Thyroid gland (tissue), 4 donors: ENCODE data around the gene PNLIPRP3. TPM values are rescaled to one million over a fixed set of nuclear protein-coding genes. Genes with fewer than 3 reads are reported as not detected.
A peak's percentile ranks its signal among the peaks of the same experiment; 100 is the strongest.

Experiments
- DNase-seq, 2 donors: peaks; one replicate each; pipeline ENCODE4 v3.0.0-alpha.2; 2019
- H3K27ac ChIP-seq, 3 donors: fragments of 200-600 bp; sonication (generic); 1 replicate in 2 of 3; 2 replicates in 1 of 3; pipeline ENCODE4 v1.5.1; 2016 to 2019; ENCODE audit warnings: mild to moderate bottlenecking in 1 of 3, moderate library complexity in 1 of 3
- H3K27me3 ChIP-seq: fragments of 200-600 bp; sonication (generic); one replicate; pipeline ENCODE4 v1.5.1; 2019
- H3K36me3 ChIP-seq, 2 donors: fragments of 200-600 bp; sonication (generic); one replicate each; pipeline ENCODE4 v1.5.1; 2016 to 2019
- H3K4me1 ChIP-seq, 2 donors: fragments of 200-600 bp; sonication (generic); one replicate each; pipeline ENCODE4 v1.5.1; 2017 to 2019
- H3K4me3 ChIP-seq, 3 donors: fragments of 200-600 bp; sonication (generic); replicated peaks in 1 of 3; 1 replicate in 2 of 3; 2 replicates in 1 of 3; pipeline ENCODE4 v1.5.1; 2016; ENCODE audit warnings: mild to moderate bottlenecking in 1 of 3
- H3K9me3 ChIP-seq: fragments of 200-600 bp; sonication (generic); one replicate; pipeline ENCODE4 v1.5.1; 2017
- POLR2A ChIP-seq, 2 donors: fragments of 450-650 bp; IDR thresholded peaks; one replicate each; pipeline ENCODE4 v1.6.1; 2017; ENCODE audit warnings: antibody characterized with exemption in 2 of 2, mild to moderate bottlenecking in 2 of 2, moderate library complexity in 1 of 2
- WGBS, 2 donors: methylation state at CpG; one replicate each; pipeline ENCODE4 v1.1.5; 2017; 5-methylcytosine and 5-hydroxymethylcytosine counted together
- intact Hi-C: fragments of 100-400 bp; cut with DNase I; formaldehyde crosslinking; loops from one replicate; pipeline ENCODE4 v1.15.1; 2023
- total RNA-seq, 4 donors: library from RNA; depleted of rRNA; stranded (reverse); fragments of >200 nt; gene quantifications; one replicate each; pipeline ENCODE4 v1.2.3, GENCODE V29; 2016
- TF ChIP-seq, protein P1 (sequence below), 6 experiments: fragments of 200-600 bp in 3 of 6; fragments of 450-650 bp in 3 of 6; sonication (generic) in 3 of 6; IDR thresholded peaks; one replicate each; pipeline ENCODE4 v1.5.1; 2016 to 2019; ENCODE audit warnings: antibody characterized with exemption in 6 of 6, mild to moderate bottlenecking in 2 of 6, inconsistent platforms in 1 of 6, moderate library complexity in 1 of 6

PNLIPRP3 gene
- total RNA-seq, 4 donors from 2014 or later: 0.11 to 0.46 (median 0.27) TPM; not detected in 1

DNA sequence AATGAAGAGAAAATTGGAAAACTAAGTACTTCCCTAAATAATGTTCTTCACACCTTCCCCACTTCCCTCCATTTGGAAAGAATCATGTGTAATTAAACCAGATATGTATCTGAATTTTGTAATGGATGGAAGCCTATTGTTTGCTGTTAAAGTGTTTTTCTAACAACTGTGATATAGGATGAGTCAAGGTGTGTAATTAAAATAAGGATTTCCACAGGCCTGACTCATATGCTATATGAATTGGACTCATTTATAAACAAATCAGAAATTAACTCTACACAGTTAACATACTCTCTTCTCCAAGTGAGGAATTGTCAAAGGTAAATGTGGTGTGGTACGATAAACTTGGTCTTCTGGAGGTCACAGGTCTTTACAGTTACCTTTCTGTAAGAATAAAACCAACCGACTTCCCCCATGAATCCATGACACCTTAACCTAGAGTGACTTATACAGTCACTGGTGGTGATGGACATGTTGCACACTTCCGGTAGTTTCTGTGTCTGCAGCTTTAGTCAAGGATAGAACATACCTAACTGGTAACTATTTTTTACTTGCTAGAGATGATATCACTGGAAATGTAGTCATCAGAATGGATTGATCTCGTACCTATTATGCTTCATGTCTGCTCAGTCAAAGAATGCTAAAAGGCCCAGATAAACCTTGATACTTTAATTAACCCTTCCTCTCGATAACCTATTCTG lies 12.8 kb downstream of the PNLIPRP3 start:
- H3K27ac ChIP-seq: no peak overlapping the region
- intact Hi-C loops: no loop called here
- H3K9me3 ChIP-seq: no peaks in the 10 kb centered on the region
- TF ChIP-seq POLR2A (IDR thresholded peaks at IDR 0.05): no peak
- TF ChIP-seq, protein P1, sequence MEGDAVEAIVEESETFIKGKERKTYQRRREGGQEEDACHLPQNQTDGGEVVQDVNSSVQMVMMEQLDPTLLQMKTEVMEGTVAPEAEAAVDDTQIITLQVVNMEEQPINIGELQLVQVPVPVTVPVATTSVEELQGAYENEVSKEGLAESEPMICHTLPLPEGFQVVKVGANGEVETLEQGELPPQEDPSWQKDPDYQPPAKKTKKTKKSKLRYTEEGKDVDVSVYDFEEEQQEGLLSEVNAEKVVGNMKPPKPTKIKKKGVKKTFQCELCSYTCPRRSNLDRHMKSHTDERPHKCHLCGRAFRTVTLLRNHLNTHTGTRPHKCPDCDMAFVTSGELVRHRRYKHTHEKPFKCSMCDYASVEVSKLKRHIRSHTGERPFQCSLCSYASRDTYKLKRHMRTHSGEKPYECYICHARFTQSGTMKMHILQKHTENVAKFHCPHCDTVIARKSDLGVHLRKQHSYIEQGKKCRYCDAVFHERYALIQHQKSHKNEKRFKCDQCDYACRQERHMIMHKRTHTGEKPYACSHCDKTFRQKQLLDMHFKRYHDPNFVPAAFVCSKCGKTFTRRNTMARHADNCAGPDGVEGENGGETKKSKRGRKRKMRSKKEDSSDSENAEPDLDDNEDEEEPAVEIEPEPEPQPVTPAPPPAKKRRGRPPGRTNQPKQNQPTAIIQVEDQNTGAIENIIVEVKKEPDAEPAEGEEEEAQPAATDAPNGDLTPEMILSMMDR (IDR thresholded peaks at IDR 0.05): no peak
- no peaks in the 10 kb centered on the region for H3K36me3 ChIP-seq
- WGBS, 2 donors: 87 to 91% methylated on average over 5 of the region's 5 CpGs
- H3K4me3 ChIP-seq: no peak overlapping the region
- no peaks in the 10 kb centered on the region for H3K27me3 ChIP-seq
- no peaks in the 10 kb centered on the region for H3K4me1 ChIP-seq
- no peak for DNase-seq

DNA sequence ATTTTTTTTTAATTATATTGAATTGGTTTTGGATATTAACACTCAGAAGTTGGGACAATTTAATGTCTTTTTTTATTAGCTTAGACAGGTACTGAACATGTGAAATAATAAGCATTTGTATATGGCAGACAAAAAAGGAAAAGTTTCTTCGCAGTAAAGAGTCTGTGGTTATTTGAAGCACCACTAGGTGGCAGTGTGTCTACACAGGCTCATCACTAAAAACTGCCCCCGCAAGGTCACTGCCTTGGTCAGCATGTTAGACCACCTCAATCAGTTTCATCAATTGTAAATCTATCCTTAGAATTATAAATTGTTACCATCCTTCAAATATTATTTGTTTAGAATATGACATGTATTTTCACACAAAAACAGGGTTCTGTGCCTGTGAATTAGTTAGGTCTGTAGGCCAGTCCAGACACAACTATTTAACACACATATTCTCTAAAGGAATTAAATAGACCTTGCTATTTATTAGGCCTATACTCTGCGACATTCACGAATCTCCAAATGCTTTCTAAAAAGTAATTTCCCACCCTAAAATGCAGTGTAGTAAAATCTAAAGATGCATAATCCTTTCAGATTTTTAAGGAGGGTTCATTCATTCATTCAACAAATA lies 17.0 kb downstream of the PNLIPRP3 start:
- Histone ChIP-seq H3K27me3 (no peaks in the 10 kb centered on the region), H3K27ac (no peak overlapping the region), H3K36me3 (no peaks in the 10 kb centered on the region), H3K4me1 (no peaks in the 10 kb centered on the region), H3K9me3 (no peaks in the 10 kb centered on the region), H3K4me3 (no peak overlapping the region)
- DNase-seq: no peak
- TF ChIP-seq, protein P1 (IDR thresholded peaks at IDR 0.05): peak in 5 of 6 experiments; percentile 19 to 76 (median 28)
- TF ChIP-seq POLR2A (IDR thresholded peaks at IDR 0.05): no peak
- intact Hi-C loops: no loop called here
- 51 to 55% methylated on average over 4 of the region's 4 CpGs for WGBS, 2 donors

DNA sequence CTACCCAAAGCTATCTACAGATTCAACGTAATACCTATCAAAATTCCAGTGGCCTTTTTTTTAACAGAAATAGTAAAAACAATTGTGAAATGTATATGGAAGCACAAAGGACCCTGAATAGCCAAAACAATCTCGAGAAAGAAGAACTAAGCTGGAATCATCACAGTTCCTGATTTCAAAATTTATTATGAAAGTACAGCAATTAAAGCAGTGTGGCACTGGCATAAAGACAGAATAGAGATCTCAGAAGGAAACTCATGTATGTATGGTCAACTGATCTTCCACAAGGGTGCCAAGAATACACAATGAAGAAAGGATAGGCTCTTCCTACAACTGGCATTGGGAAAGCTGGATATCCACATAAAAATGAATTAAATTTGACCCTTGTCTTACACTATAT lies 23.2 kb downstream of the PNLIPRP3 start:
- no peaks in the 10 kb centered on the region for H3K36me3 ChIP-seq
- H3K27ac ChIP-seq: no peak overlapping the region
- no peak overlapping the region for H3K4me3 ChIP-seq
- H3K9me3 ChIP-seq: no peaks in the 10 kb centered on the region
- no peak for DNase-seq
- TF ChIP-seq, protein P1 (IDR thresholded peaks at IDR 0.05): no peak
- TF ChIP-seq POLR2A (IDR thresholded peaks at IDR 0.05): no peak
- intact Hi-C loops: no loop called here
- WGBS, 2 donors: 84 to 85% methylated on average over 2 of the region's 2 CpGs
- H3K27me3 ChIP-seq: no peaks in the 10 kb centered on the region
- H3K4me1 ChIP-seq: no peaks in the 10 kb centered on the region

DNA sequence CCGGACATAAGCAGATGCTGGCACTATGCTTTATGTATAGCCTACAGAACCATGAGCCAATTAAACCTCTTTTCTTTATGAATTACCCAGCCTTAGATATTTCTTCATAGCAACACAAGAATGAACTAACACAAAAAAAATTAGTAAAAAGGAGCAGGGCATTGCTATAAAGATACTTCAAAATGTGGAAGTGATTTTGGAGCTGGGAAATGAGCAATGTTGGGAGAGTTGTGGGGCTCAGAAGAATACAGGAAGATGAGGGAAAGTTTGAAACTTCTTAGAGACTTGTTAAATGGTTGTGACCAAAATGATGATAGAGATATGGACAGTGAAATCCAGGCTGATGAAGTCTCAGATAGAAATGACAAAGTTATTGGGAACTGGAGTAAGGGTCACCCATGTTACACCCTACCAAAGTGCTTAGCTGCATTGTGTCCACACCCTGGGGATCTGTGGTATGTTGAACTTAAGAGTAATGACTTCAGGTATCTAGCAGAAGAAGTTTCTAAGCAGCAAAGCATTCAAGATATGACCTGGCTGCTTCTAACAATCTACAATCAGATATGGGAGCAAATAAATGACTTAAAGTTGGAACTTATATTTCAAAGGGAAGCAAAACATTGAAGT lies 24.2 kb downstream of the PNLIPRP3 start:
- Histone ChIP-seq H3K36me3 (no peaks in the 10 kb centered on the region), H3K27me3 (no peaks in the 10 kb centered on the region), H3K9me3 (no peaks in the 10 kb centered on the region), H3K27ac (no peak overlapping the region), H3K4me1 (no peaks in the 10 kb centered on the region), H3K4me3 (no peak overlapping the region)
- no peak for TF ChIP-seq POLR2A (IDR thresholded peaks at IDR 0.05)
- TF ChIP-seq, protein P1 (IDR thresholded peaks at IDR 0.05): no peak
- no peak for DNase-seq
- intact Hi-C loops: no loop called here
- 0 to 3% methylated on average over 1 of the region's 1 CpG for WGBS, 2 donors

DNA sequence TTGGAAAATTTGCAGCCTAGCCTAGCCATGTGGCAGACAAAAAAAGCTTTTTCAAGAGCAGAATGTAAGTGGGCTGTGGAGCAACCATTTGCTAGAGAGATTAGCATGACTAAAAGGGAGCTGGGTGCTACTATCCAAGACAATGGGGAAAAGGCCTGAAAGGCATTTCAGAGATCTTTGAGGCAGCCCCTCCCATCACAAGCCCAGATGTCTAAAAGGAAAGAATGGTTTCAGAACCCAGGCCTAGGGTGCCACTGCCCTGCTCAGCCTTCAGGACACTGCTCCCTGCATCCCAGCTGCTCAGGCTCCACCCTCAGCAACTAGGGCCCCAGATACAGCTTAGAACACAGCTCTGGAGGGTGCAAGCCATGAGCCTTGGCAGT lies 24.7 kb downstream of the PNLIPRP3 start:
- Histone ChIP-seq H3K27me3 (no peaks in the 10 kb centered on the region), H3K36me3 (no peaks in the 10 kb centered on the region), H3K27ac (no peak overlapping the region), H3K4me1 (no peaks in the 10 kb centered on the region), H3K9me3 (no peaks in the 10 kb centered on the region), H3K4me3 (no peak overlapping the region)
- DNase-seq: no peak
- TF ChIP-seq, protein P1 (IDR thresholded peaks at IDR 0.05): no peak
- no peak for TF ChIP-seq POLR2A (IDR thresholded peaks at IDR 0.05)
- intact Hi-C loops: no loop called here
